ENCODE data around the gene CCN5. TPM values are rescaled to one million over a fixed set of nuclear protein-coding genes. Genes with fewer than 3 reads are reported as not detected.
A peak's percentile ranks its signal among the peaks of the same experiment; 100 is the strongest.

Gene CCN5
- total RNA-seq, 1 experiment from 2014 or later: 0.37 TPM

GRCh38 chr20:44752099-44752931, 37.1 kb downstream of the CCN5 start:
- H3K4me3 Mint-ChIP-seq: no peak overlapping the region
- H3K9me3 Mint-ChIP-seq: no peaks in the 10 kb centered on the region
- H3K4me1 Mint-ChIP-seq: peaks cover 2% of the 10 kb centered on the region
- no peak overlapping the region for H3K27ac Mint-ChIP-seq
- H3K36me3 Mint-ChIP-seq: no peaks in the 10 kb centered on the region
- POLR2A ChIA-PET: no interaction called here
- DNase-seq (ENCODE audit: low spot score) (no peak), ATAC-seq (no peak)
- CTCF ChIA-PET: interaction anchor here (1.2 to 4.0 kb wide), 5 partner anchors 33 to 165 kb away, joined by 3 to 18 read pairs (median 8); no protein-coding TSS in a partner anchor
- peaks cover 2% of the 10 kb centered on the region for H3K27me3 Mint-ChIP-seq (ENCODE audit: low read depth)
- TF ChIP-seq MYBL2 (CRISPR knock-in tag; IDR thresholded peaks at IDR 0.05) (no peak), GABPB1 (CRISPR knock-in tag; IDR thresholded peaks at IDR 0.05) (peak; percentile 97)

- Mint-ChIP-seq H3K27me3 (ENCODE audit: low read depth) (no peaks in the 10 kb centered on the region), H3K27ac (no peak overlapping the region), H3K4me1 (no peaks in the 10 kb centered on the region), H3K36me3 (no peaks in the 10 kb centered on the region), H3K9me3 (no peaks in the 10 kb centered on the region), H3K4me3 (no peak overlapping the region)
- TF ChIP-seq NFATC4 (CRISPR knock-in tag; IDR thresholded peaks at IDR 0.05) (no peak), NR1H2 (CRISPR knock-in tag; IDR thresholded peaks at IDR 0.05) (no peak), NFYB (CRISPR knock-in tag; conservative IDR thresholded peaks at IDR 0.05; ENCODE audit: low read depth) (no peak), MXD4 (CRISPR knock-in tag; IDR thresholded peaks at IDR 0.05; ENCODE audit: borderline replicate concordance) (no peak)
- TF ChIP-seq, protein P1, sequence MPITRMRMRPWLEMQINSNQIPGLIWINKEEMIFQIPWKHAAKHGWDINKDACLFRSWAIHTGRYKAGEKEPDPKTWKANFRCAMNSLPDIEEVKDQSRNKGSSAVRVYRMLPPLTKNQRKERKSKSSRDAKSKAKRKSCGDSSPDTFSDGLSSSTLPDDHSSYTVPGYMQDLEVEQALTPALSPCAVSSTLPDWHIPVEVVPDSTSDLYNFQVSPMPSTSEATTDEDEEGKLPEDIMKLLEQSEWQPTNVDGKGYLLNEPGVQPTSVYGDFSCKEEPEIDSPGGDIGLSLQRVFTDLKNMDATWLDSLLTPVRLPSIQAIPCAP (CRISPR knock-in tag; IDR thresholded peaks at IDR 0.05): no peak
- CTCF ChIA-PET: interaction anchor here (0.9 to 1.8 kb wide), 7 partner anchors 11 to 256 kb away, joined by 3 to 4 read pairs (median 4); no protein-coding TSS in a partner anchor
- POLR2A ChIA-PET: interaction anchor here (1.3 kb wide), 1 partner anchor 155 kb away, joined by 3 read pairs; no protein-coding TSS in a partner anchor
- DNase-seq (ENCODE audit: low spot score): no peak
- ATAC-seq: no peak; the same call in 1 of the 2 replicates
Measured at GRCh38 chr20:44754554-44754953, 39.4 kb downstream of the CCN5 start.

DNA sequence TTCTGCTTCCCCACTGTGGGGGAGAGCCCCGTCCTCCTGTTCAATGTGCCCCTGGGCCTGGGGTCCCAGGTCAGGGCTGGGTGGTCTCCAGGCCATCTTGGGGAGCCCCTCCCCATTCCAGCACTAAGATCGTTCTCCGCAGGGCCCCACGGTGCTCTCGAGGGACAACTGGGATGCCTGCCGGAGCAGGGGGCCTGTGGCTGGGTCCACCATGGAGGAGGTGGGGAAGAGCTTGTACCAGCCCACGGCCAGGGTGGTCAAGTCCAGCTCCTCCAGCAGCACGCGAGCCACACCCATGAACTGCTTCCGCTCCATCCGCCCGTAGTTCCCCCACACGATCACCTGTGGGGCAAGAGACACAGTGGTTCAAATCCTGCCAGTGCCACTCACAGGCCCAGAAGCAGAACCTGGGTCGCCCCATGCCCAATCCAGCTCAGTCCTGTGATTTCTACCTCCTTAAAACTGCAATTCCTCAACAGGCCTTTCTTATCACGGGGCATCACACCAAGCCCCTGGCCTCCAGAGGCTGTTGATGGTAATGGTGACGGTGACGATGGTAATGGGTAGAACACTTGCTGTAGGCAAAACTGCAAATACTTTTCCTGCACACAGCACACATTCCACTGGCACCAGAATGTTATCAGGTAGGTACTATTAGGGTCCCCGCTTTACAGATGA, 41.0 kb downstream of the CCN5 start:
- H3K27ac Mint-ChIP-seq: no peak overlapping the region
- no peak overlapping the region for H3K4me3 Mint-ChIP-seq
- CTCF ChIA-PET: interaction anchor here (1.0 to 1.8 kb wide), 3 partner anchors 8 to 73 kb away, joined by 4 to 8 read pairs (median 6); no protein-coding TSS in a partner anchor
- POLR2A ChIA-PET: no interaction called here
- no peaks in the 10 kb centered on the region for H3K4me1 Mint-ChIP-seq
- DNase-seq (ENCODE audit: low spot score) (no peak), ATAC-seq (no peak)
- no peaks in the 10 kb centered on the region for H3K36me3 Mint-ChIP-seq
- no peaks in the 10 kb centered on the region for H3K9me3 Mint-ChIP-seq
- no peaks in the 10 kb centered on the region for H3K27me3 Mint-ChIP-seq (ENCODE audit: low read depth)
- TF ChIP-seq CREM (CRISPR knock-in tag; IDR thresholded peaks at IDR 0.05) (no peak), STAT6 (CRISPR knock-in tag; conservative IDR thresholded peaks at IDR 0.05; ENCODE audit: low read depth) (no peak), ZBTB21 (CRISPR knock-in tag; IDR thresholded peaks at IDR 0.05; ENCODE audit: borderline replicate concordance) (no peak), ZNF425 (CRISPR knock-in tag; conservative IDR thresholded peaks at IDR 0.05) (no peak), SMAD3 (CRISPR knock-in tag; IDR thresholded peaks at IDR 0.05; ENCODE audit: borderline replicate concordance) (no peak), ZNF317 (CRISPR knock-in tag; IDR thresholded peaks at IDR 0.05; ENCODE audit: borderline replicate concordance, low read depth) (no peak), ATF1 (CRISPR knock-in tag; IDR thresholded peaks at IDR 0.05) (no peak)
- TF ChIP-seq, protein P2, sequence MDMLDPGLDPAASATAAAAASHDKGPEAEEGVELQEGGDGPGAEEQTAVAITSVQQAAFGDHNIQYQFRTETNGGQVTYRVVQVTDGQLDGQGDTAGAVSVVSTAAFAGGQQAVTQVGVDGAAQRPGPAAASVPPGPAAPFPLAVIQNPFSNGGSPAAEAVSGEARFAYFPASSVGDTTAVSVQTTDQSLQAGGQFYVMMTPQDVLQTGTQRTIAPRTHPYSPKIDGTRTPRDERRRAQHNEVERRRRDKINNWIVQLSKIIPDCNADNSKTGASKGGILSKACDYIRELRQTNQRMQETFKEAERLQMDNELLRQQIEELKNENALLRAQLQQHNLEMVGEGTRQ (CRISPR knock-in tag; IDR thresholded peaks at IDR 0.05): no peak
- TF ChIP-seq, protein P3, sequence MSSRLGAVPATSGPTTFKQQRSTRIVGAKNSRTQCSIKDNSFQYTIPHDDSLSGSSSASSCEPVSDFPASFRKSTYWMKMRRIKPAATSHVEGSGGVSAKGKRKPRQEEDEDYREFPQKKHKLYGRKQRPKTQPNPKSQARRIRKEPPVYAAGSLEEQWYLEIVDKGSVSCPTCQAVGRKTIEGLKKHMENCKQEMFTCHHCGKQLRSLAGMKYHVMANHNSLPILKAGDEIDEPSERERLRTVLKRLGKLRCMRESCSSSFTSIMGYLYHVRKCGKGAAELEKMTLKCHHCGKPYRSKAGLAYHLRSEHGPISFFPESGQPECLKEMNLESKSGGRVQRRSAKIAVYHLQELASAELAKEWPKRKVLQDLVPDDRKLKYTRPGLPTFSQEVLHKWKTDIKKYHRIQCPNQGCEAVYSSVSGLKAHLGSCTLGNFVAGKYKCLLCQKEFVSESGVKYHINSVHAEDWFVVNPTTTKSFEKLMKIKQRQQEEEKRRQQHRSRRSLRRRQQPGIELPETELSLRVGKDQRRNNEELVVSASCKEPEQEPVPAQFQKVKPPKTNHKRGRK (CRISPR knock-in tag; IDR thresholded peaks at IDR 0.05; ENCODE audit: borderline replicate concordance): no peak
- TF ChIP-seq, protein P4, sequence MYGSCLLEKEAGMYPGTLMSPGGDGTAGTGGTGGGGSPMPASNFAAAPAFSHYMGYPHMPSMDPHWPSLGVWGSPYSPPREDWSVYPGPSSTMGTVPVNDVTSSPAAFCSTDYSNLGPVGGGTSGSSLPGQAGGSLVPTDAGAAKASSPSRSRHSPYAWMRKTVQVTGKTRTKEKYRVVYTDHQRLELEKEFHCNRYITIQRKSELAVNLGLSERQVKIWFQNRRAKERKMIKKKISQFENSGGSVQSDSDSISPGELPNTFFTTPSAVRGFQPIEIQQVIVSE (CRISPR knock-in tag; IDR thresholded peaks at IDR 0.05; ENCODE audit: borderline replicate concordance): no peak
- TF ChIP-seq, protein P5, sequence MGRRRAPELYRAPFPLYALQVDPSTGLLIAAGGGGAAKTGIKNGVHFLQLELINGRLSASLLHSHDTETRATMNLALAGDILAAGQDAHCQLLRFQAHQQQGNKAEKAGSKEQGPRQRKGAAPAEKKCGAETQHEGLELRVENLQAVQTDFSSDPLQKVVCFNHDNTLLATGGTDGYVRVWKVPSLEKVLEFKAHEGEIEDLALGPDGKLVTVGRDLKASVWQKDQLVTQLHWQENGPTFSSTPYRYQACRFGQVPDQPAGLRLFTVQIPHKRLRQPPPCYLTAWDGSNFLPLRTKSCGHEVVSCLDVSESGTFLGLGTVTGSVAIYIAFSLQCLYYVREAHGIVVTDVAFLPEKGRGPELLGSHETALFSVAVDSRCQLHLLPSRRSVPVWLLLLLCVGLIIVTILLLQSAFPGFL (CRISPR knock-in tag; IDR thresholded peaks at IDR 0.05; ENCODE audit: borderline replicate concordance): no peak
